ENCODE data around the gene ZNF880. TPM values are rescaled to one million over a fixed set of nuclear protein-coding genes. Genes with fewer than 3 reads are reported as not detected.

The ZNF880 gene
- total RNA-seq, 4 donors from 2014 or later, result 11.1 to 21.9 (median 16.3) TPM

- no peak for TF ChIP-seq CTCF (IDR thresholded peaks at IDR 0.05; ENCODE audit: low read depth)
These were observed 40.6 kb downstream of the ZNF880 start for GRCh38 chr19:52410276-52410675.

GRCh38 chr19:52415711-52416110 is 46.0 kb downstream of the ZNF880 start:
- no peak for TF ChIP-seq CTCF (IDR thresholded peaks at IDR 0.05; ENCODE audit: low read depth)

GRCh38 chr19:52428937-52429336 is 59.2 kb downstream of the ZNF880 start, which contains the start of gene ZNF534:
ZNF534 (plus strand) TSS chr19:52429148; CDS start chr19:52431475, 2,327 bp downstream.
- no peak for TF ChIP-seq CTCF (IDR thresholded peaks at IDR 0.05; ENCODE audit: low read depth)

Small RNA genes lying within 50 kb of the gene (small RNA-seq; reads per million reads assigned to genes)
- not detected for gene AC010332.1

Other genes with a start within 250 kb of the ZNF880 start
- 10 to 100 TPM in 1 of 4 donors, 1 to 10 TPM in 3; 7.3 to 15.4 (median 8.6) TPM for gene ZNF616, start 230.0 kb upstream of the ZNF880 start, total RNA-seq
- 10 to 100 TPM; 10.2 to 18.9 (median 17.4) TPM for gene ZNF836, start 198.3 kb upstream of the ZNF880 start, total RNA-seq
- gene PPP2R1A, start 179.9 kb upstream of the ZNF880 start, total RNA-seq, result 100 to 1,000 TPM; 113 to 186 (median 127) TPM
- gene ZNF766, start 100.3 kb upstream of the ZNF880 start, total RNA-seq, result 10 to 100 TPM in 3 of 4 donors, 1 to 10 TPM in 1; 7.3 to 13.9 (median 12.0) TPM
- gene ZNF480, start 72.8 kb upstream of the ZNF880 start, total RNA-seq, result 10 to 100 TPM in 1 of 4 donors, 1 to 10 TPM in 3; 7.1 to 10.4 (median 7.8) TPM
- gene ZNF610, start 33.7 kb upstream of the ZNF880 start, total RNA-seq, result 1 to 10 TPM in 3 of 4 donors, under 1 TPM in 1; 0.94 to 2.7 (median 1.4) TPM
- gene ZNF528, start 27.9 kb downstream of the ZNF880 start, total RNA-seq, result 10 to 100 TPM; 20.7 to 26.8 (median 24.1) TPM
- gene ZNF534, start 59.2 kb downstream of the ZNF880 start, total RNA-seq, result 1 to 10 TPM in 3 of 4 donors, not detected in 1; 1.0 to 1.9 (median 1.5) TPM
- 1 to 10 TPM in 3 of 4 donors, under 1 TPM in 1; 0.88 to 3.0 (median 1.7) TPM for gene ZNF578, start 83.6 kb downstream of the ZNF880 start, total RNA-seq
- 10 to 100 TPM; 21.4 to 29.7 (median 26.9) TPM for gene ZNF808, start 157.7 kb downstream of the ZNF880 start, total RNA-seq
- gene ZNF701, start 200.4 kb downstream of the ZNF880 start, total RNA-seq, result 10 to 100 TPM; 12.2 to 21.1 (median 17.6) TPM